T-helper 22 cell (primary cell): ENCODE results near the gene ABCC9.
"Not testable (repeated sequence)": the region's sequence is repeated elsewhere in the genome, so short reads cannot be mapped to it uniquely, and the experiment has no call there.

Experiments
- DNase-seq: peaks from one replicate; pipeline ENCODE4 v3.0.0-alpha.2; 2020; ENCODE audit warnings: low read depth

Gene ABCC9

DNA sequence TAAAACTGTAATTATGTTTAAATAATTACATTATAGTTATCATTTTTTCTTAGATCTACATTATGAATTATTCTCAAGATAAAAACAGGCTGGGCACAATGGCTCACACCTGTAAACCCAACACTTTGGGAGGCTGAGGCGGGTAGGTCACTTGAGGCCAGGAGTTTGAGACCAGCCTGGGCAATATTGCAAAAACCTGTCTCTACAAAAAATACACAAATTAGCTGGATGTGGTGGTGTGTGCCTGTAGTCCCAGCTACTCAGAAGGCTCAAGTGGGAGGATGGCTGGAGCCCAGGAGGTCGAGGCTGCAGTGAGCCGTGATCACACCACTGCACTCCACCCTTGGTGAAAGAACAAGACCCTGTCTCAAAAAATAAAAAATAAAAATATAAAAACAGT, 126.4 kb downstream of the ABCC9 start:
- DNase-seq: no peak

DNA sequence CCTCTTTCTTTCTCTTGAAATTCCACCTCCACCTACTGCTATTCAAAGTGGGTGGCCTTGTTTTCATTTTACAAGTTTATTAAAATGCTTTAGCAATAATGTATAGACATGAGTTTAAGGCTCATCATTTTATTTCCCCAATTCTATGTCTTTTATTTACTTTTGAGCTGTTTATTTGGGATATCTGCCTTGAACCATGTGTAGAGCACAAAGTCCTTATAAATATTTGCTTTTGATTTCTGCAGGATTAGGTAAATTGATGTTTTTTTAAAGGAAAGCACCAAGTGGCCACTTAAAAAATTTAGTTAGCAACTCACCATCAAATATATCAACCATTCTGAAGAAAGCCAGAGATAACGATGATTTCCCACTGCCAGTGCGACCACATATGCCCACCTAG, 126.9 kb downstream of the ABCC9 start:
- no peak for DNase-seq

DNA sequence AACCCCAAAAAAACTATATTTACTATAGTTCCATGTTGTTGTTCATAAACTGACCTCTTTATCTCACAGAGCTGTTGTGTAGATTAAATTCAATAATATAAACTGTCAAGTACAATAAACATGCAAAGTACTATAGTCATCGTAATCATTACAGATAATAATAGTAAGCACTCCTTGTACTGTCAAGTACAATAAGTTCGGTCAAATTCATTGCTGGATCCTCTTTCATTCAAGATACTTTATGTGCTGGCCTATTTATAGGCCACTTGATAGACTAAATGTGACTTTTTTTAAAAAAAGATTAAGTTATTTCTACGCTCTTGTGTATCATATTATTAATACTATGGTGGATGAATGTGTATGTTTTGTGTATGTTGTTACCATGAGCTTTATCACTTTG, 127.5 kb downstream of the ABCC9 start:
- DNase-seq: no peak

DNA sequence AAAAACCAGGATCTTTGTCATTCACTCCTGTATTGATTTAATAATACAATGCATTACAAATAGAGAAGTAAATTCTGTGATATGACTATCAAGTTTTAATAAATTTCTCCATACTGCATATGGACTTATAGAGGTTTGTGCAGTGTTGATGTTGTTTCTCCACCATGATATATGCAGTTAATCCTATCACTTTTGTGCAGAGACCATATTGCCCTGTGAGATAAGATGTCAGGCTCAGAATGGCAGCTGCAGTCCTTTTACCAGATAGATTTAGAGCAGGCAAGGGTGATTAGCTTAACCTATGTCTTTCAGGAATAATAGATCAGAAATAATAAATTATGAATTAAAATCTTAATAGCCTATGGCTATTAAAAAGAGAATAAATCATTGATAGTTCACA, 128.1 kb downstream of the ABCC9 start:
- DNase-seq: no peak

DNA sequence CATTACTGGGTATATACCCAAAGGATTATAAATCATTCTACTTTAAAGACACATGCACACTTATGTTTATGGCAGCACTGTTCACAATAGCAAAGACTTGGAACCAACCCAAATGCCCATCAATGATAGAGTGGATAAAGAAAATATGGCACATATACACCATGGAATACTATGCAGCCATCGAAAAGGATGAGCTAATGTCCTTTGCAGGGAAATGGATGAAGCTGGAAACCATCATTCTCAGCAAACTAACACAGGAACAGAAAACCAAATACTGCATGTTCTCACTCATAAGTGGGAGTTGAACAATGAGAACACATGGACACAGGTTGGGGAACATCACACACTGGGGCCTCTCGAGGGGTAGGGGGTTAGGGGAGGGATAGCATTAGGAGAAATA, 128.9 kb downstream of the ABCC9 start:
- DNase-seq: not testable (repeated sequence)

DNA sequence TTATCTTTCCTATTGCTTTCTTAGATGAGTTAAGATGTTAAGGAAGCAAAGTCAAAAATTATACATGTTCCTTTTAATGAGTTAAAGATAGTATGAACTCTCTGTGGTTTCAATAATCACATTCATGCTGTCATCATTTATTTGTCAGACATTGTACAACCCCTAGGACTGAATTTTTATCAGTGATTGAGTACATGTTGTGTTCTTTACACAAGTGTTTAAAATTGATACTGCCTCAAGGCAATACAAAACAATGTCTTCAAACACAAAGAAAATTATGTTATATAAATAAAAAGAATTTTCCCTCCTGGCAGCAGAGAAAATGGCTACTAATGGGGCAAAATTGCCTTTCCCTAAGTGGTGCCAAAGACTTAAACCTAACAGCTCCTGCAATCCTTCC, 132.1 kb downstream of the ABCC9 start:
- no peak for DNase-seq

DNA sequence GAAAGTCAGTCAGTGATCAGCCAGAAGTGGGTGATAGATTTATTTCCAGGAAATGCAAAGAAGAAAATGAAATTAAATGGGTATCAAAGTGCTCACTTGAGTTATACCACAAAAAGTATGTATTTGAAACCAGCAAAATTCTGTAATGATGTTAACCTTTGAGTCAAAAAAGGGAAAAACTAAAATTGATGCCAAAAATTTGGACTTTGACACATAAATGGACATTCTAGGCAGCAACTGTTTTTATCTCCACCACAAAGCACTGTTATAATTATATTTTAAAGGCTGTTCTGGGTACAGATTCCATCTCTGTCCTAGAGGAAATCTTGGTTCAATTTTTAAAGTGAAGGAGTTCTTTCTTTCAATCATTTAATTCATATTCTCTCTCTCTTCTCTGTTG, 135.0 kb downstream of the ABCC9 start:
- DNase-seq: no peak

DNA sequence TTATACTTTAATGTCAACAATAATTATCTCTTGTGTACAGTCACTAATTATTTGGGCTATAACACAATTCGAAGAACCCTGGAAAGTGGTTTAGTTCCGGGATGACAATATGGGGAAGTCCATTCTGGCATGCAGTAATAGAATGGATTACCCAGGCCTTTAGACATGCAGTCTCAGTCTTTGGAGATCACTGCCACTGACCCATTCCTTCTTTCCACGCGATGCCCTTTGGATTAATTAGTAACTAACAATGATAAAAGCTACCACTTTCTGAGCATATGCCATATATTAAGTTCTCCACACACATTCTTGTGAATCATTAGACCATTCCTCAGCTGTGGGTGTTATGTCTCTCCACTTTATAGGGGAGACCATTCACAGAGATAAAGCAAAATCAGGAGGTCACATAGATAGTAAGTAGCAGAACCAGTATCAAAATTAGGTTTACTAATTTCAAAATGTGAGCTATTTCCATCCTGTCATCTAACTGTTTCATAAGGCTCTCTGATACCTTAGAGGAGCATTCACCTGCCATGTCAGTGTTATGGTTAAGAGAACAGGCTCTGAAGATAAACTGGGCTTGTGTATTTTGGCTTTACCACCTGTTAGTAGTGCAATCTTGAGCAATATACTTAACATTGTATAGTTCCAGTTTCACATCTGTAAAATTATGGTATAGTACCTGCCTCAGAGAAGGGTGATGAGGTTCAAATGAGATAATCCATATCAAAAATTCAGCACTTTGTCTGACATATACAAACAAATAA, 139.5 kb downstream of the ABCC9 start:
- no peak for DNase-seq

DNA sequence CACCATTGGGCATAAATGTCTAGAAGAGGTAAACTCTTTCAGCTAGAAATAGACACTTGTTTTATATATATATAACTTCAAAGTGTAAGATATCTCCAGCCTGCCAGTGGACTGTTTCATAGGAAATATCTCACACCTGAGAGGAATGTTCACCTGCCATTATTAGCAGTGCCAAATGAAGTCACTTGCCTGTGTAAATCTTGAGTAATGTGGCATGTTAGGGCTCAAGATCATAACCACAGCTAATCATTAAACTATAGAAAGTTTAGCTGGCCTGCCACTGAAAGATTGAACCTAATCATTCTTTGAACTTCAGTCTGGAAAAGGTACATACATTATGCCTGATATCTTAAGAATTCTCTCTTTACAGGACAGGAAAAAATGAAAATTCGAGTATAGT, 141.2 kb downstream of the ABCC9 start:
- no peak for DNase-seq

DNA sequence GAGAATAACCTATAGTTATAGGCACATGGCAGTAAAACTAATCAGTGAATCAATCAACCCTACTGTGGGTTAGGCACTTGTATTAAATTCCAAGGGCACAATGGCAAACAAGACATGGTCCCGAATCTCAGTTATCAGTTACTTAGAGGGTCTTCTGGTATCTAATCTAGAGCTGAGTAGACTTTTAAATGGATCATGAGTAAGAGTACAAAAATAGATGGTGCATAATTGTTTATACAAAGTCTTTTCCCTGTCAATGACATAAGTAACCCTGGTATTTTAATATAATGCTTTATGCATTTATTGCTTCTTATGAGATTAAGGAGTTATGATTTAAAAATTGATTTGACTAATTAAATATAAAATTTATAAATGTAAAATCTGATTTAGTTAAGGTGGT, 143.7 kb downstream of the ABCC9 start:
- DNase-seq: no peak

DNA sequence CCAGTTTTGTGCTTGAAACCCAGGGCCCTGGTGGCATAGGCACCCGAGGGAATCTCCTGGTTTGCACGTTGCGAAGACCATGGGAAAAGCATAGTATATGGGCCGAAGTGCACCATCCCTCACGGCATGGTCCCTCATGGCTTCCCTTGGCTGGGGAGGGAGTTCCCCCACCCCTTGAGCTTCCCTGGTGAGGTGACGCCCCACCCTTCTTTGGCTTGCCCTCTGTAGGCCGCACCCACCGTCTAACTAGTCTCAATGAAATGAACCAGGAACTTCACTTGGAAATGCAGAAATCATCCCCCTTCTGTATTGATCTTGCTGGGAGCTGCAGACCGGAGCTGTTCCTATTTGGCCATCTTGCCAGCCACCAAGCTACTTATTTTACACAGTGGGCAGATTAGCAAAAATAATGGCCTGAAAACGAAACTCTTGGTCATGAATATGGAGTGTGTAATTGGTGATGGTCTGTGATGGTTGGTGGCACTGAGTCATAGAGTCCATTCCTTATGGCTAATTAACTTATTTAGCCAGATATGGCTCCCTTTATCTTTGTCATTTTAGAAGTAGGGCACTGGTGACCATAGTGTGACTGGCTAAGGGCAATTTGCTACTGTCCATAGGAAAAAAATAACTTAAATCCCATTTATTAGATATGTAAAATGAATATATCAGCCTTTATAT, 145.4 kb downstream of the ABCC9 start:
- no peak for DNase-seq

DNA sequence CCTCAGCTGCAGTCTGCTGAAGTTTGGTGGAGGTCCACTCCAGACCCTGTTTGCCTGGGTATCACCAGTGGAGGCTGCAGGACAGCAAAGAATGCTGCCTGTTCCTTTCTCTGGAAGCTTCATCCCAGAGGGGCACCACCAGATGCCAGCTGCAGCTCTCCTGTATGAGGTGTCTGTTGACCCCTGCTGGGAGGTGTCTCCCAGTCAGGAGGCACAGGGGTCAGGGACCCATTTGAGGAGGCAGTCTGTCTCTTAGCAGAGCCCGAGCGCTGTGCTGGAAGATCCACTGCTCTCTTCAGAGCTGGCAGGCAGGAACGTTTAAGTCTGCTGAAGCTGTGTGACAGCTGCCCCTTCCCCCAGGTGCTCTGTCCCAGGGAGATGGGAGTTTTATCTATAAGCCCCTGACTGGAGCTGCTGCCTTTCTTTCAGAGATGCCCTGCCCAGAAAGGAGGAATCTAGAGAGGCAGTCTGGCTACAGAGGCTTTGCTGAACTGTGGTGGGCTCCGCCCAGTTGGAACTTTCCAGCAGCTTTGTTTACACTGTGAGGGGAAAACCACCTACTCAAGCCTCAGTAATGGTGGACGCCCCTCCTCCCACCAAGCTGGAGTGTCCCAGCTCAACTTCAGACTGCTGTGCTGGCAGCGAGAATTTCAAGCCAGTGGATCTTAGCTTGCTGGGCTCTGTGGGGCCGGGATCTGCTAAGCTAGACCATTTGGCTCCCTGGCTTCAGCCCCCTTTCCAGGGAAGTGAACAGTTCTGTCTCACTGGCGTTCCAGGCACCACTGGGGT, 146.2 kb downstream of the ABCC9 start:
- not testable (repeated sequence) for DNase-seq

DNA sequence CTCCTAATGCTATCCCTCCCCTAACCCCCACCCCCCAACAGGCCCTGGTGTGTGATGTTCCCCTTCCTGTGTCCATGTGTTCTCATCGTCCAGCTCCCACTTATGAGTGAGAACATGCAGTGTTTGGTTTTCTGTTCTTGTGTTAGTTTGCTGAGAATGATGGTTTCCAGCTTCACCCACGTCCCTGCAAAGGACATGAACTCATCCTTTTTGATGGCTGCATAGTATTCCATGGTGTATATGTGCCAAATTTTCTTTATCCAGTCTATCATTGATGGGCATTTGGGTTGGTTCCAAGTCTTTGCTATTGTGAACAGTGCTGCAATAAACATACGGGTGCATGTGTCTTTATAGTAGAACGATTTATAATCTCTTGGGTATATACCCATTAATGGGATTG, 151.5 kb downstream of the ABCC9 start:
- DNase-seq: not testable (repeated sequence)

DNA sequence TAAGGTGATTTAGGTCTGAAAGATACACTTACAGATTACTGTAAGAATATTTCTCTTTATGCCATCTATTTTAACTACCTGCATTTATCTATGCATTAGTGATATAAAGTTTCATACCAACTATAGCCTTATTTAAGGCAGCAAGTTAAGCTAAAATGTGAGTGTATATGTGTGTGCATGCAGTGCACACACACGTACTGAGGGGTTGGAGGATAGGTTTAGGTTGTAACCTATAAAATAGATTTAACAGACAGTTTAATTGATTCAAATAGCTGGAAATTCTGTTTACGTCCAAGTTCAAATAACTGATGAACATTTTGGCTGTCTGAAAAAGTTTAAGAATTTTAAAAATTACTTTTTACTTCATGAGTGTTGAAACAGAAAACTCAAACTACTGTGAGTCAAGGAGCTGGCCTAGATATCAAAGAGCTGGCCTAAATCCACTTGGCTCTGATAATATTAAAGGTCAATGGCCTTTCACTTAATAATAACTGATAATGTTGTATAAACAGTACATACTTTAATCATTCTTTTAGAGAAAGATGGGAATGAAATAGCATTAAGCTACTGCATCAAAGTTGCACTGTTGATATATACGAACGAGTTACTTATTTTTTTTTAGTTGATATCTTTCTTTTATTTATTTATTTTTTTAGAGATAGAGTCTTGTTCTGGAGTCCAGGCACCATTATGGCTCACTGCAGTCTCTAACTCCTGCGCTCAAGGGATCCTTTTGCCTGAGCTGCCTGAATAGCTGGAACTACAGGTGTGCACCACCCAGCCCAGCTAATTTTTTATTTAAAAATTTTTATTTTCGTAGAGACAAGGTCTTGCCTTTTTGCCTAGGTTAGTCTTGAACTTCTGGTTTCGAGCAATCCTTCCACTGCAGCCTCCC, 152.9 kb downstream of the ABCC9 start:
- DNase-seq: no peak

DNA sequence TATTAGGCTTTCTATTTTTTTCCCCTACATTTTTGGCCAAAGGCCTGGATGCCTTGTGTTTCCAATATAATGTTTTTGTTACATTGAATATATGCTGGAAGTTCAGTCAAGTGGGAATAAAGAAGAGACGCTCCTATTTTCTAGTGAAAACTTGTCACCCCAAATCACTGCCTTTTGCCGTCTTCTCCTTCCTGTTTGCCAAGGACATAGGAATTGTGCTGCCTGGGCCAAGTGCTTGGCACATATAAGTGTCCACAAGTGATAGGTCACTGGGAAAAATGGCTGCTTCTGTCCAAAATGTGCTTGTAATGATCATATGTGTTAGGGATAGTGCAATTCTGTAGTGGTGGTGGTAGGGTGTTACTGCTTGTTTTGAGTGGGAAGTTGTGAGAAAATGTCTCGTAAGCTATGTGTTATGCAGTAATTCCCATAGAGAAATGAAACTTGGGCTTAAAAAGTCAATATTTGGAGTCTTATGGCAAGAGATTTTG, 155.1 kb downstream of the ABCC9 start:
- no peak for DNase-seq

DNA sequence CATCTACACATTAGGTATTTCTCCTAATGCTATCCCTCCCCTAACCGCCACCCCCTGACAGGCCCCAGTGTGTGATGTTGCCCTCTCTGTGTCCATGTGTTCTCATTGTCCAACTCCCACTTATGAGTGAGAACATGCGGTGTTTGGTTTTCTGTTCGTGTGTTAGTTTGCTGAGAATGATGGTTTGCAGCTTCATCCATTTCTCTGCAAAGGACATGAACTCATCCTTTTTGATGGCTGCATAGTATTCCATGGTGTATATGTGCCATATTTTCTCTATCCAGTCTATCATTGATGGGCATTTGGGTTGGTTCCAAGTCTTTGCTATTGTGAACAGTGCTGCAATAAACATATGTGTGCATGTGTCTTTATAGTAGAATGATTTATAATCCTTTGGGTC, 158.5 kb downstream of the ABCC9 start:
- DNase-seq: not testable (repeated sequence)

DNA sequence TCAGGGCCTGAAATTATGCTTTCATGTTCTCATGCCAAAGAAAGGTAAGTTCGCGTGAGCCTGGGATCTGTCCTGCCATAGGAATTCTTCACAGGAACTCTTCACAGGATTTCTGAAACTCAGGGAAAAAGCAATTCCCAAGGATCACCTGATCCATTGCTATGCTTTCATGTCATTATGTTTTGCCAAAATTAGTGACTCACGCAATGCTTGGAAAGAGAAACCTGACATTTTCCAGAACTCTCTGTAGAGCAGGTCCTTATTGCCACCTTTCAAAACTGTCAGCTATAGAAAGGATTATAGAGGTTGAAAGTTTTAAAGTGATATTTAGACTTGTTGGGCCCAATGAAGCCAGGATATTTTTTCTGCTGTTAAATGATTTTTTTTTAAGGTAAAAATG, 160.4 kb downstream of the ABCC9 start:
- no peak for DNase-seq

DNA sequence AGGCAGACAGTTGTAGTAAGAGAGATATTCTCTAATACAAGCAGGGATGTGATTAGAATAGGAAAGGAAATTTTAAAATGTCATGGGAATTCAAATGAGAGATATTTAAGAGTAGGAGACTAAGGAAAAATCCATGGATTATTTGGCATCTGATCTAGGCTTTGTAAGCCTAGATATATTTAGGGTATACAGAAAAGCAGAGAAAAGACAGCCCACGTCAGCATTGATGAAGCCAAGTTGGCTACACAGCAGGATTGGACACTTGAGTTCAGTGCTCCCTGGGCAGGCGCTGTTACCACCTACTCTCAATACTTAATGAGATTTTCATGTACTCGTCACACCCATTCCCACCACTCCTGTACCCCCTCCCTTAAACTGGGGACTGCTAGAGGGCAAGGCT, 165.1 kb downstream of the ABCC9 start:
- DNase-seq: no peak

DNA sequence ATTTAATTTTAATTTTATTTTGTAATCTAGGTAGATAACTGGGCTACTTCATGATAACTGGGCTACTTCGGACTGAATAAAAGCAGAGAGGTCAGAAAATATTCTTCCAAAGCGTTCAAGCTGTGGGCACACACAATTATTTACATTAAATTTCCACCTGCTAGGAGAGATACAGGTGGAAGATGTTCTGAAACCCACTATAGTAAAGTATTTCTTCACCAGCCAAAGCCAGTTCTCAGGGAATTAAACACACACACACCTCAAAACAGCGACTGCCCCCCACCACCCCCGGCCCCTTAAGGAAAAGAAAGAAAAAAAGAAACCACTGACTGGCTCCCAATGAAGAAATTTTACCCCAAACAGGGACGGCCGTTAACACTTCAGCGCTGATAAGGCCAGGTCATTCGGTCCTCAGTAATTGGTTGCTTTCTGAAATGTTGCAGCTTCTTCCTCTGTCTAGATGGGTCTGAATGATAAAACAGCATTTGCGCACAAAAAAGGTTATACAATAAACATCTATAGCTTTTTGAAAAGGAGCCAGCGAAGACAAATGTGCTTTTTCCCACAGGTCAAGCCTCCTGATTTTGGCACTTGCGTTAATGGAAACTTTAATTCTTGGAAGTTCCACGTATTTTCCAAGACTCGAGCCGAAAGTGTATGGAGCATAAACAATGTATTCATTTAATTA, 165.9 kb downstream of the ABCC9 start:
- DNase-seq: no peak

DNA sequence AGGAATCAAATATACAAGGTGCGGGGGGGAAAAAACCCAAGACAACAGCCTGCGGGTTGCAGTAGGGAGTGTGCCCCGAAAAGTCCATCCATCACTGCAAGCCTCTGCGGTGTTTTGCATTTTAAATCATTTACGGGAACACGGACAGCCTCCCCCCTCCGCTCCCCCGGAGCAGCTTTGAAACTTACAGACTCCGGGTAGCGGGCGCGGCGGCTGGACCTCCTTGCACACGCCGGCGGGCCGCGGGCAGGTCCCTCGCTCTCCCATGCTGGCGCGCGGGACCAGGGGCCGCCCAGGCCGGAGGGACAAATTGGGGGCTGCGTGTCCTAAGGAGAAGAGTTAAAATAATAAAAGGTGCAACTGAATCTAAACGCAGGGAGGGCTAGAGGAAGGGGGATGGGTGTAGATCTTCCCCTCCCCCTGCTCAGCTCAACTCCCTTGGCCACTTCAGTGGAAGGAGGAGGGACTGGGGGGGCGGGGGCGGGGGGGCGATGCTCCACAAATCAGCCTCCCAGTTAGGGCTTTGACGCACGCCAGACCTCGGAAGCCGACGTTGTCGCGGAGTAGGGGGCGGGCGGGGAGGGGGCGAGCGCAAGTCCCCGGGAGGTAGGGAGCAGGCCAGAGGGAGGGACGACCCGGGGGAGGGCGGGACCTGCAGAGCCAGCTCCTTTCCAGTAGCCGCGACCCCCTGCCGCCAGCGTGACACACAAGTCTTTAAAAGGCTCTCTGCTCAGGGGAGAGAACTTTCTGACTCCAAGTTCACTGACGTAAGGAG, 166.7 kb downstream of the ABCC9 start, which contains the start of gene KCNJ8:
KCNJ8 (minus strand) TSS at position 349 of the 775 bp plus-strand sequence. CDS start 1,090 bp downstream, outside the sequence.
- no peak for DNase-seq
